ENCODE data around the gene ENOX1.

Gene ENOX1

GRCh38 chr13:43441899-43442499, 344.8 kb downstream of the ENOX1 start:
- Histone ChIP-seq H3K9me3 (ENCODE audit: control insufficient read depth in 2 of 2, low read length in 2 of 2) (no peaks in the 10 kb centered on the region), H3K27ac (ENCODE audit: low read depth in 2 of 2, low read length in 2 of 2) (no peak overlapping the region), H3K4me1 (ENCODE audit: control insufficient read depth in 2 of 2, insufficient read depth in 2 of 2, low read length in 2 of 2) (no peaks in the 10 kb centered on the region), H3K27me3 (ENCODE audit: control insufficient read depth in 2 of 2, insufficient read depth in 2 of 2, low read length in 2 of 2) (no peaks in the 10 kb centered on the region), H3K36me3 (ENCODE audit: control insufficient read depth in 2 of 2, insufficient read depth in 2 of 2, low read length in 2 of 2) (no peaks in the 10 kb centered on the region), H3K9ac (ENCODE audit: low read depth in 1 of 2, low read length in 2 of 2) (no peak overlapping the region), H3K4me3 (ENCODE audit: low read length in 2 of 2) (no peak overlapping the region)

- H3K36me3 ChIP-seq (ENCODE audit: control insufficient read depth in 2 of 2, insufficient read depth in 2 of 2, low read length in 2 of 2): no peaks in the 10 kb centered on the region
- H3K4me3 ChIP-seq (ENCODE audit: low read length in 2 of 2): no peak overlapping the region
- H3K27me3 ChIP-seq (ENCODE audit: control insufficient read depth in 2 of 2, insufficient read depth in 2 of 2, low read length in 2 of 2): no peaks in the 10 kb centered on the region
- H3K27ac ChIP-seq (ENCODE audit: low read depth in 2 of 2, low read length in 2 of 2): no peak overlapping the region
- no peaks in the 10 kb centered on the region for H3K9me3 ChIP-seq (ENCODE audit: control insufficient read depth in 2 of 2, low read length in 2 of 2)
- H3K4me1 ChIP-seq (ENCODE audit: control insufficient read depth in 2 of 2, insufficient read depth in 2 of 2, low read length in 2 of 2): no peaks in the 10 kb centered on the region
- no peak overlapping the region for H3K9ac ChIP-seq (ENCODE audit: low read depth in 1 of 2, low read length in 2 of 2)
Measured at GRCh38 chr13:43441464-43441863, 345.3 kb downstream of the ENOX1 start.

GRCh38 chr13:43434191-43434590, 352.6 kb downstream of the ENOX1 start:
- Histone ChIP-seq H3K27me3 (ENCODE audit: control insufficient read depth in 2 of 2, insufficient read depth in 2 of 2, low read length in 2 of 2) (no peaks in the 10 kb centered on the region), H3K4me3 (ENCODE audit: low read length in 2 of 2) (no peak overlapping the region), H3K9ac (ENCODE audit: low read depth in 1 of 2, low read length in 2 of 2) (no peak overlapping the region), H3K36me3 (ENCODE audit: control insufficient read depth in 2 of 2, insufficient read depth in 2 of 2, low read length in 2 of 2) (no peaks in the 10 kb centered on the region), H3K9me3 (ENCODE audit: control insufficient read depth in 2 of 2, low read length in 2 of 2) (no peaks in the 10 kb centered on the region), H3K27ac (ENCODE audit: low read depth in 2 of 2, low read length in 2 of 2) (no peak overlapping the region), H3K4me1 (ENCODE audit: control insufficient read depth in 2 of 2, insufficient read depth in 2 of 2, low read length in 2 of 2) (no peaks in the 10 kb centered on the region)

GRCh38 chr13:43433691-43434141, 353.1 kb downstream of the ENOX1 start:
- Histone ChIP-seq H3K36me3 (ENCODE audit: control insufficient read depth in 2 of 2, insufficient read depth in 2 of 2, low read length in 2 of 2) (no peaks in the 10 kb centered on the region), H3K9me3 (ENCODE audit: control insufficient read depth in 2 of 2, low read length in 2 of 2) (no peaks in the 10 kb centered on the region), H3K4me3 (ENCODE audit: low read length in 2 of 2) (no peak overlapping the region), H3K9ac (ENCODE audit: low read depth in 1 of 2, low read length in 2 of 2) (no peak overlapping the region), H3K4me1 (ENCODE audit: control insufficient read depth in 2 of 2, insufficient read depth in 2 of 2, low read length in 2 of 2) (no peaks in the 10 kb centered on the region), H3K27ac (ENCODE audit: low read depth in 2 of 2, low read length in 2 of 2) (no peak overlapping the region), H3K27me3 (ENCODE audit: control insufficient read depth in 2 of 2, insufficient read depth in 2 of 2, low read length in 2 of 2) (no peaks in the 10 kb centered on the region)

- Histone ChIP-seq H3K9ac (ENCODE audit: low read depth in 1 of 2, low read length in 2 of 2) (no peak overlapping the region), H3K27me3 (ENCODE audit: control insufficient read depth in 2 of 2, insufficient read depth in 2 of 2, low read length in 2 of 2) (no peaks in the 10 kb centered on the region), H3K27ac (ENCODE audit: low read depth in 2 of 2, low read length in 2 of 2) (no peak overlapping the region)
Measured at GRCh38 chr13:43432958-43433357, 353.8 kb downstream of the ENOX1 start.

GRCh38 chr13:43431841-43432240, 354.9 kb downstream of the ENOX1 start:
- Histone ChIP-seq H3K9ac (ENCODE audit: low read depth in 1 of 2, low read length in 2 of 2) (no peak overlapping the region), H3K4me3 (ENCODE audit: low read length in 2 of 2) (no peak overlapping the region), H3K4me1 (ENCODE audit: control insufficient read depth in 2 of 2, insufficient read depth in 2 of 2, low read length in 2 of 2) (no peaks in the 10 kb centered on the region), H3K27me3 (ENCODE audit: control insufficient read depth in 2 of 2, insufficient read depth in 2 of 2, low read length in 2 of 2) (no peaks in the 10 kb centered on the region), H3K9me3 (ENCODE audit: control insufficient read depth in 2 of 2, low read length in 2 of 2) (no peaks in the 10 kb centered on the region), H3K27ac (ENCODE audit: low read depth in 2 of 2, low read length in 2 of 2) (no peak overlapping the region), H3K36me3 (ENCODE audit: control insufficient read depth in 2 of 2, insufficient read depth in 2 of 2, low read length in 2 of 2) (no peaks in the 10 kb centered on the region)

More at GRCh38 chr13:43432958-43433357, 353.8 kb downstream of the ENOX1 start:
- Histone ChIP-seq H3K9me3 (ENCODE audit: control insufficient read depth in 2 of 2, low read length in 2 of 2) (no peaks in the 10 kb centered on the region), H3K4me3 (ENCODE audit: low read length in 2 of 2) (no peak overlapping the region), H3K4me1 (ENCODE audit: control insufficient read depth in 2 of 2, insufficient read depth in 2 of 2, low read length in 2 of 2) (no peaks in the 10 kb centered on the region), H3K36me3 (ENCODE audit: control insufficient read depth in 2 of 2, insufficient read depth in 2 of 2, low read length in 2 of 2) (no peaks in the 10 kb centered on the region)

GRCh38 chr13:43431290-43431716, 355.5 kb downstream of the ENOX1 start:
- no peaks in the 10 kb centered on the region for H3K9me3 ChIP-seq (ENCODE audit: control insufficient read depth in 2 of 2, low read length in 2 of 2)
- no peak overlapping the region for H3K4me3 ChIP-seq (ENCODE audit: low read length in 2 of 2)
- no peaks in the 10 kb centered on the region for H3K27me3 ChIP-seq (ENCODE audit: control insufficient read depth in 2 of 2, insufficient read depth in 2 of 2, low read length in 2 of 2)
- no peaks in the 10 kb centered on the region for H3K36me3 ChIP-seq (ENCODE audit: control insufficient read depth in 2 of 2, insufficient read depth in 2 of 2, low read length in 2 of 2)
- no peak overlapping the region for H3K9ac ChIP-seq (ENCODE audit: low read depth in 1 of 2, low read length in 2 of 2)
- no peak overlapping the region for H3K27ac ChIP-seq (ENCODE audit: low read depth in 2 of 2, low read length in 2 of 2)
- H3K4me1 ChIP-seq (ENCODE audit: control insufficient read depth in 2 of 2, insufficient read depth in 2 of 2, low read length in 2 of 2): no peaks in the 10 kb centered on the region

- Histone ChIP-seq H3K36me3 (ENCODE audit: control insufficient read depth in 2 of 2, insufficient read depth in 2 of 2, low read length in 2 of 2) (no peaks in the 10 kb centered on the region), H3K27me3 (ENCODE audit: control insufficient read depth in 2 of 2, insufficient read depth in 2 of 2, low read length in 2 of 2) (no peaks in the 10 kb centered on the region), H3K4me3 (ENCODE audit: low read length in 2 of 2) (no peak overlapping the region), H3K9me3 (ENCODE audit: control insufficient read depth in 2 of 2, low read length in 2 of 2) (no peaks in the 10 kb centered on the region), H3K4me1 (ENCODE audit: control insufficient read depth in 2 of 2, insufficient read depth in 2 of 2, low read length in 2 of 2) (no peaks in the 10 kb centered on the region), H3K27ac (ENCODE audit: low read depth in 2 of 2, low read length in 2 of 2) (no peak overlapping the region), H3K9ac (ENCODE audit: low read depth in 1 of 2, low read length in 2 of 2) (no peak overlapping the region)
Measured at GRCh38 chr13:43428545-43429296, 358.1 kb downstream of the ENOX1 start.

- Histone ChIP-seq H3K36me3 (ENCODE audit: control insufficient read depth in 2 of 2, insufficient read depth in 2 of 2, low read length in 2 of 2) (no peaks in the 10 kb centered on the region), H3K27me3 (ENCODE audit: control insufficient read depth in 2 of 2, insufficient read depth in 2 of 2, low read length in 2 of 2) (no peaks in the 10 kb centered on the region), H3K4me1 (ENCODE audit: control insufficient read depth in 2 of 2, insufficient read depth in 2 of 2, low read length in 2 of 2) (no peaks in the 10 kb centered on the region), H3K4me3 (ENCODE audit: low read length in 2 of 2) (no peak overlapping the region), H3K9ac (ENCODE audit: low read depth in 1 of 2, low read length in 2 of 2) (no peak overlapping the region), H3K27ac (ENCODE audit: low read depth in 2 of 2, low read length in 2 of 2) (no peak overlapping the region), H3K9me3 (ENCODE audit: control insufficient read depth in 2 of 2, low read length in 2 of 2) (no peaks in the 10 kb centered on the region)
Measured at GRCh38 chr13:43426355-43426754, 360.4 kb downstream of the ENOX1 start.

GRCh38 chr13:43425234-43425633, 361.5 kb downstream of the ENOX1 start:
- no peak overlapping the region for H3K27ac ChIP-seq (ENCODE audit: low read depth in 2 of 2, low read length in 2 of 2)
- H3K9me3 ChIP-seq (ENCODE audit: control insufficient read depth in 2 of 2, low read length in 2 of 2): no peaks in the 10 kb centered on the region
- H3K36me3 ChIP-seq (ENCODE audit: control insufficient read depth in 2 of 2, insufficient read depth in 2 of 2, low read length in 2 of 2): no peaks in the 10 kb centered on the region

More at GRCh38 chr13:43425234-43425633, 361.5 kb downstream of the ENOX1 start:
- H3K4me3 ChIP-seq (ENCODE audit: low read length in 2 of 2): no peak overlapping the region
- no peaks in the 10 kb centered on the region for H3K27me3 ChIP-seq (ENCODE audit: control insufficient read depth in 2 of 2, insufficient read depth in 2 of 2, low read length in 2 of 2)
- no peak overlapping the region for H3K9ac ChIP-seq (ENCODE audit: low read depth in 1 of 2, low read length in 2 of 2)
- H3K4me1 ChIP-seq (ENCODE audit: control insufficient read depth in 2 of 2, insufficient read depth in 2 of 2, low read length in 2 of 2): no peaks in the 10 kb centered on the region

Data from mucosa of rectum (tissue), 2 donors.